GM21360 (cell line): ENCODE results near the gene LAMC3.

Experiments
- ATAC-seq: cut with Tn5 transposase; IDR thresholded peaks from one replicate; pipeline ENCODE4 v1.9.1; 2021; ENCODE audit warnings: mild to moderate bottlenecking, moderate library complexity; ENCODE audit not compliant: unreplicated experiment

Gene LAMC3

GRCh38 chr9:131072107-131072870, 63.3 kb downstream of the LAMC3 start:
- ATAC-seq = no peak

- no peak for ATAC-seq
Measured at GRCh38 chr9:131072871-131073237, 63.9 kb downstream of the LAMC3 start.

GRCh38 chr9:131076347-131077195, 67.6 kb downstream of the LAMC3 start:
- no peak for ATAC-seq

- ATAC-seq = no peak
Measured at GRCh38 chr9:131078427-131079366, 69.7 kb downstream of the LAMC3 start.

GRCh38 chr9:131080589-131080988, 71.6 kb downstream of the LAMC3 start:
- no peak for ATAC-seq

GRCh38 chr9:131081868-131082267, 72.9 kb downstream of the LAMC3 start:
- ATAC-seq = no peak

- no peak for ATAC-seq
Measured at GRCh38 chr9:131082774-131083512, 74.0 kb downstream of the LAMC3 start.

GRCh38 chr9:131084661-131085369, 75.8 kb downstream of the LAMC3 start:
- no peak for ATAC-seq

GRCh38 chr9:131085370-131086122, 76.6 kb downstream of the LAMC3 start:
- no peak for ATAC-seq

GRCh38 chr9:131087354-131087893, 78.5 kb downstream of the LAMC3 start:
- no peak for ATAC-seq

GRCh38 chr9:131090025-131090787, 81.2 kb downstream of the LAMC3 start:
- ATAC-seq = no peak

- ATAC-seq = no peak
Measured at GRCh38 chr9:131091352-131091992, 82.5 kb downstream of the LAMC3 start.

GRCh38 chr9:131092030-131092429, 83.1 kb downstream of the LAMC3 start:
- ATAC-seq = no peak

GRCh38 chr9:131092548-131093440, 83.8 kb downstream of the LAMC3 start:
- ATAC-seq = no peak

- no peak for ATAC-seq
Measured at GRCh38 chr9:131094015-131094414, 85.0 kb downstream of the LAMC3 start.

- ATAC-seq = no peak
Measured at GRCh38 chr9:131094622-131095021, 85.6 kb downstream of the LAMC3 start.
